HG03060 (cell line): Measurements from ENCODE around the gene GOLGA6L24.
"Not testable (repeated sequence)": the region's sequence is repeated elsewhere in the genome, so short reads cannot be mapped to it uniquely, and the experiment has no call there.

ENCODE experiments used
- ATAC-seq: cut with Tn5 transposase; IDR thresholded peaks from one replicate; pipeline ENCODE4 v1.9.1; 2021; ENCODE audit warnings: low read depth, moderate number of reproducible peaks; ENCODE audit not compliant: unreplicated experiment

GOLGA6L24 gene, protein sequence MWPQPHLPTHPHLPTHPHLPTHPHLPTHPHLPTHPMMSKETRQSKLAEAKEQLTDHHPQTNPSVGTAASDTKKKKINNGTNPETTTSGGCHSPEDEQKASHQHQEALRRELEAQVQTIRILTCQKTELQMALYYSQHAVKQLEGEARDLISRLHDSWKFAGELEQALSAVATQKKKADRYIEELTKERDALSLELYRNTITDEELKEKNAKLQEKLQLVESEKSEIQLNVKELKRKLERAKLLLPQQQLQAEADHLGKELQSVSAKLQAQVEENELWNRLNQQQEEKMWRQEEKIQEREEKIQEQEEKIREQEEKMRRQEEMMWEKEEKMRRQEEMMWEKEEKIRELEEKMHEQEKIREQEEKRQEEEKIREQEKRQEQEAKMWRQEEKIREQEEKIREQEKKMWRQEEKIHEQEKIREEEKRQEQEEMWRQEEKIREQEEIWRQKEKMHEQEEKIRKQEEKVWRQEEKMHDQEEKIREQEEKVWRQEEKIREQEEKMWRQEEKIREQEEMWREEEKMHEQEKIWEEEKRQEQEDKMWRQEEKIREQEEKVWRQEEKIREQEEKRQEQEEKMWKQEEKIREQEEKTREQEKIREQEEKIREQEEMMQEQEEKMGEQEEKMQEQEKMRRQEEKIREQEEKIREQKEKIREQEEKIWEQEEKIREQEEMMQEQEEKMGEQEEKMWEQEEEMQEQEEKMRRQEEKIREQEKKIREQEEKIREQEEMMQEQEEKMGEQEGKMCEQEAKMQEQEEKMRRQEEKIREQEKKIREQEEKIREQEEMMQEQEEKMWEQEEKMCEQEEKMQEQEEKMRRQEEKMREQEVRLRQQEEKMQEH

DNA sequence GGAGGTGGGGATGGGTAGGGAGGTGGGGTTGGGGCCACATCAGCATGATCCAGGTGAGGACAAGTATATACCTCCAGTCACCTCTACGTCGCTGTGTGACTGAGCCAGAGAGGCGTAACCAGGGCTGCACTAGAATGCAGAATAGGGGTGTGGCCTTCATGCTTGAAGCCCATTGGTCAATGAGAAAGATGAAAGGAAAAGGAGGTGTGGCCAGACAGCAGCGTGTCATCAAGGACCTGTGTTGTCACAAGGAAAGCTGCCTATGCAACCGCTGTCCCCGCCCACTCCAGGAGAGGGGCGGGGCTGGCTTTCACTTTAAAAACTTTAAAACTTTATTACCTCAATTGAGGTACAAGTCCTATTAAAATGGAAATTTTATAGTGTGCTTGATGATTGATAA, at the start of gene GOLGA6L24:
TSS of gene GOLGA6L24 (minus strand) at position 101 of the 400 bp plus-strand sequence. CDS start at position 40, 61 bp downstream.
- ATAC-seq: not testable (repeated sequence)

DNA sequence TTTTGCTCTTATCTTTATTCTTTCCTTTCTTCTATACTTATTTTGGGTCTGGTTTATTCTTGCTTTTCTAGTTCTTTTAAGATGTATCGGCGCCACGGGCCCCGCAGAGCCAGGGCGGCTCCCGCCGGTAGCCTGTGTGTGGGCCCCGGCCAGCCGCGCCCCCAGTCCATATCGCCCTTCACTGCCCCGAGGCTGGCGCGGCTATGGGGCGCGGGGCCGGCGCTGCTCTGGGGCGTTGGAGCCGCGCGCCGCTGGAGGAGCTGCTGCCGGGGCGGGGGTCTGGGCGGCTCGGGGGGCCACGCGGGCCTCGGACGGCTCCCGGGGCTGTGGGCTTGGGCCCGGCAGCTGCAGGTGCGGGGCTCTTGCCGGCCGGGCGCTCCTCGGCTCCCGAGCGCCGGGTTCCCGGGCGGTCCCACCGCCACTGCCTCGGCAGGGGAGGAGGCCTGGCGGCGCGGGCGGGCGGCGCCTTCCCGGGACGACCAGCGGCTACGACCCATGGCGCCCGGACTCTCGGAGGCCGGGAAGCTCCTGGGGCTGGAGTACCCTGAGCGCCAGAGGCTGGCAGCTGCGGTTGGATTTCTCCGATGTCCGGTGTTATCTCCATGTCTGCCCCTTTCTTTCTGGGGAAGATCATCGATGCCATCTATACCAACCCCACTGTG, 45.0 kb upstream of the GOLGA6L24 start:
- ATAC-seq: not testable (repeated sequence)

- ATAC-seq: not testable (repeated sequence)
Measured at GRCh38 chr15:28396022-28396421, 38.1 kb upstream of the GOLGA6L24 start.

GRCh38 chr15:28380053-28380452, 22.2 kb upstream of the GOLGA6L24 start:
- ATAC-seq: not testable (repeated sequence)

DNA sequence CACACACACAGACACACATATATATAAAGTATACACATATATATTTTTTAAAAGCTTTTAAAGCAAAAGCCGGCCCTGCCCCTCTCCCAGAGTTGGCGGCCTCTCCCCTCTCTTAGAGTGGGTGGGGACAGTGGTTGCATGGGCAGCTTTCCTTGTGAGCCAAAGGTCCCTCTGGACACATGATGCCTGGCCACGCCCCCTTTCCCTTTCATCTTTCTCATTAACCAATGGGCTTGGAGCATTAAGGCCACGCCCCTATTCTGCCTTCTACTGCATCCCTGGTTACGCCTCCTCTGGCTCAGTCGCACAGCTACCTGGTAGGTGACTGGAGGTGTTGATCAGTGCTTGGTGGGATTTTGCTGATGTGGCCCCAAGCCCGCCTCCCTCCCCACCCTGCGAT, 20.5 kb upstream of the GOLGA6L24 start, which contains the start of gene GOLGA8F:
TSS of gene GOLGA8F (plus strand) at position 301 of the 400 bp plus-strand sequence. CDS start at position 399, 98 bp downstream.
- not testable (repeated sequence) for ATAC-seq

DNA sequence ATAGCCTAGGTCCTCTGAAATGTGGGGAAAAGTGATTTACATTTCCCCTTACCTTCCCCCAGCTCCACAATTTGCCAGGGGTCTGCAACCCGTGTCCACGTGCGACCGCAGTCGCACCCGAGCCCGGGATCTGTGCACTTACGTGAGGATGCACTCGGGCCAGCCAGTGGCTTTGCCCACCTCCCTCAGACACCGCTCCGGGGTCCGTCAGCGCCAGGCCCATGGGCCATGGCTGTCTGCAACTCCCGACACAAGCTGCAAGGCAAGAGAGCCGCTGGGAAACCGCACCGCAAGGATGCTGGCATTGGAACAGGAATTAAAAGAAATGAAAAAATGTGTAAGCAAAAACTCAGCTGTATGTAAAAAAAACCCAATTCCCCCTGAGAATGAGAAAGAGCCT, 7.6 kb upstream of the GOLGA6L24 start:
- not testable (repeated sequence) for ATAC-seq

GRCh38 chr15:28322129-28322588, 35.7 kb downstream of the GOLGA6L24 start, which contains the start of gene HERC2:
TSS of gene HERC2 (minus strand) at chr15:28322179. CDS start at chr15:28321433, 746 bp downstream.
- ATAC-seq: not testable (repeated sequence)

DNA sequence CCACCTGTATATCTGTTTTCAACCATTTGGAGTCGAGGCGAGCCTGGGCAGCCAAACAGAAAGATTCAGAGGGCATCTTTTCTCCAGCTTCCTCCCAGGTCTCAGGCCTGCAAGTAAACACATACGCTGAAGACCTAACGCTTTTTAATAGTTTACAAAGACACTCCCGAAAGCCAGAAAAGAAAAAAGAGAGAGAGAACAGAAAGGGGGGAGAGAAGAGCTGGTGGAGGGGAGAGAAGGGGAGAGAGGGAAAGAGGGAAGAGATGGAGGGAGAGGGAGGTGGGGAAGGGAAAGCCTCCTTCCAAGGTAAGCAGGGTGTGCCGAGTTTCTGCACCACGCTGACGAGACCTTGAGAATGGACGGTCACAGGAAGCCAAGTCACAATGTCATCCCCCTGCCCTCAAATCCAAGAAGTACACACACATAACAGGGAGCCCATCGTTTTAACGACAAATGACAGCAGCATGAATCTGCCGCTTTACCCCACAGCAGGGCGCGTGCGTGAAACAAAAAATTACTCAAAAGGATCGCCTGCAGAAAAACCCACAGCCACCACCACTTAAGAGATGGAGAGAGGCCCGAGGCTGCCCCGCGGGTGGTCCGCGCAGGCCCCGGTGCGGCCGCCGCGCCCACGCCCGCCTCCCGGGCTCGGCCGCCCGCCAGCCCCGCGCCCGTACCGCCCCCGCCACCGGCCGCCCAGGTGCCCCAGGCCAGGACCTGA, 36.4 kb downstream of the GOLGA6L24 start:
- not testable (repeated sequence) for ATAC-seq

GRCh38 chr15:28319725-28320124, 38.2 kb downstream of the GOLGA6L24 start:
- ATAC-seq: not testable (repeated sequence)

GRCh38 chr15:28318828-28319227, 39.1 kb downstream of the GOLGA6L24 start:
- not testable (repeated sequence) for ATAC-seq

GRCh38 chr15:28318122-28318521, 39.8 kb downstream of the GOLGA6L24 start:
- not testable (repeated sequence) for ATAC-seq

DNA sequence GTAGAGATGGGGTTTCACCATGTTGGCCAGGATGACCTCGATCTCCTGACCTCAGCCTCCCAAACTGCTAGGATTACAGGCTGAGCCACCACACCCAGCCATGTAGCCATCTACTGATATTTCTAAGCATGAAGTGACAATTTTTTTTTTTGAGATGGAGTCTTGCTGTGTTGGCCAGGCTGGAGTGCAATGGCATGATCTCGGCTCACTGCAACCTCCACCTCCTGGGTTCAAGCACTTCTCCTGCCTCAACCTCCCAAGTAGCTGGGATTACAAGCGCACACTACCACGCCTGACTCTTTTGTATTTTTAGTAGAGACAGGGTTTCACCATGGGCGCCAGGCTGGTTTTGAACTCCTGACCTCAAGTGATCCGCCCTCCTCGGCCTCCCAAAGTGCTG, 40.9 kb downstream of the GOLGA6L24 start:
- not testable (repeated sequence) for ATAC-seq

GRCh38 chr15:28310454-28310853, 47.4 kb downstream of the GOLGA6L24 start:
- ATAC-seq: not testable (repeated sequence)

DNA sequence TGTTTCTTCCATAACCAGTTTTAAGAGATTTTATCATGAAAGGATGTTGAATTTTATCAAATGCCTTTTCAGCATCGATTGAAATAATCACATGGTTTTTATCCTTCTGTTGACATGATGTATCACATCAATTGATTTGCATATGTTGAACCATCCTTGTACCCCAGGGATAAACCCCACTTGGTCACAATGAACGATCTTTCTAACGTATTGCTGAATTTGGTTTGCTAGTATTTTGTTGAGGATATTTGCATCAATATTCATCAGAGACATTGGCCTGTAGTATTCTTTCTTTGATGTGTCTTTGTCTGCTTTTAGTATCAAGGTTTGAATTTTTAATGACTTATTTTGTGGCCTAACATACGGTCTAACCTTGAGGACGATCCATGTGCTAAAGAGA, 49.2 kb downstream of the GOLGA6L24 start:
- not testable (repeated sequence) for ATAC-seq
